Keratinocyte (primary cell): ENCODE data around the gene RYR2.

Source experiments
- CTCF ChIP-seq, 3 experiments: IDR thresholded peaks in 1 of 3; conservative IDR thresholded peaks in 1 of 3; optimal IDR thresholded peaks in 1 of 3; 2 replicates in 2 of 3; 3 replicates in 1 of 3; pipeline versions ENCODE3 to v1.5.1; 2011; ENCODE audit warnings: low read length in 3 of 3, mild to moderate bottlenecking in 3 of 3, moderate library complexity in 2 of 3, control low read depth in 1 of 3, inconsistent platforms in 1 of 3; ENCODE audit not compliant: insufficient read depth in 2 of 3; ENCODE audit errors: extremely low read depth in 1 of 3
- EZH2 ChIP-seq: IDR thresholded peaks from one replicate; pipeline ENCODE4 v1.6.1; 2012; ENCODE audit warnings: inconsistent platforms, mild to moderate bottlenecking, low read length, moderate library complexity

- no peak for TF ChIP-seq CTCF (optimal IDR thresholded peaks at IDR 0.05 in 1 of 3, IDR thresholded peaks at IDR 0.05 in 1 of 3, conservative IDR thresholded peaks at IDR 0.05 in 1 of 3; ENCODE audit: extremely low read depth in 1 of 3, insufficient read depth in 2 of 3, low read length in 3 of 3)
- no peak for TF ChIP-seq EZH2
These were observed 110.7 kb downstream of the RYR2 start for GRCh38 chr1:237152506-237153335.
